GM21528 (cell line): ENCODE results near the gene EXOC7.

Experiments used
- ATAC-seq: cut with Tn5 transposase; IDR thresholded peaks from one replicate; pipeline ENCODE4 v1.9.1; 2021; ENCODE audit warnings: mild to moderate bottlenecking, moderate library complexity; ENCODE audit not compliant: unreplicated experiment, low FRiP score

Gene EXOC7

DNA sequence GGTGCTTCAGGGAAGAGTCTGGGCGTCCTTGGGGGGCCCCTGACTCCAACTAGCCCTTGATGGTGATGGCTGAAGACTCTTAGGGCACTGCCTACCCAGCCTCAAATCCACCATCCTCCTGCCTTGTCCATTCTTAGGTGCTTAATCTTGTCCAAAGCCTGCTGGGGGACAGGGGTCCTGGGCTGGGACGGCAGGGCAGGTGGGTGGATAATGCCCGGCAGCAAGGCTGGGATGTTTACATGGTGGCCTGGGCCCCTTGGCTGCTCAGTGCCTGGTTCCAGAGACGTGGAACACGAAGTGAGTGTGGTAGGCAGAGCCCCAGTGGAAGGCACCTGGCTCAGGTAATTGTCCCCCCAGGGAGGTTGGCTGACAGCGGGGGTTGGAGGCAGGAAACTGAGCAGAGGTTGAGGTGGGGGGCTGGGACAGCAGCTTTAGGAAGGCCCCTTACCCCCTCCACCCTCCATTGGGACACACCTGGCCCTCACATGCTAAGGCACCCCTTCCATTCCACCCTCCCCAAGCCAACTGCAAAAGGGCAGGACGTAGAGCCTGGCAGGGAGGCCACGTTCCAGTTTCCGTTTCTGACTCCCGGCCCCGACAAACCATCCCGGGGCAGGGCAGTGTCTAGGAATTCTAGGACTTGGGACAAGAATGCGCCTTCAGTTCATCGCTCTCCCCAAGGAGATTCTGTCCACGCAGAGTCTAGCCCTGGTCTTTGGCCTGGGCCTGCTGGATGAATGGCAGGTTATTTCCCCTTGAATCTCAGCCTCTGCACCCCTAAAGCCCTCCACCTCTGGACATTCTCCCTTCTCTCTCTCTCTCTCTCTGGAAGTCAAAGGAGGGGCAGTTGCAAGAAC, 35.5 kb upstream of the EXOC7 start:
- no peak for ATAC-seq

DNA sequence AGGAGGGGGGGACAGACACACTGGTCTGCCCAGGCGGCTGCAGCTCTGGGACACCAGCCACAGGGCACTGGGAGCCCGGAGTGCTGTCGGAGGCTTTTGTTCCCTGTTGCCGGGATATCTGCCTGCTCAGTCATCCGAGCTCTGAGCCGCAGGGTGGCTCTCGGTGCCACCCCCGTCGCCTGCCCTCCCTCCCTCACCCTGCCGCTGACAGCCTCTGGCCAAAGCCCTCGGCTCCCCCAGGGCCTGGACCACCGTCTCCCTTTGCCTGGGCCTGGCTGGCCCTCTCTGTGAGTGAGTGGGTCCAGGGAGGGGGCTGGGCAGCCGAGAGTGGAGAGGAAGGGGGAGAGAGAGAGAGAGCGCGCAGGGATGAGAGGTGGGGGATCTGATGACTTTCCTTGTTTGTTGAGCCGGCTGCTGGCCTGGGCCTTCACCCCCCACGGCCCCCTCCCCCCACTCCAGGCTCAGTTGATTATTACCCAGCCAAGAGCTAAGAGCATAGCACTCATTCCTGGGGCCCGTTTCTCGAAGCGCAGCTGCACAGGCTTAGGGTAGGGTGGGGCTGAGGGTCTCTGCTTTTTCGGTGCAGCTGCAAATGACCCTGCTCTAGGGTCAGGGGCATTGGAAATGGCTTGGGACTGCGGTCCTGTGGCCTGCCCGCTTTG, 34.8 kb upstream of the EXOC7 start:
- no peak for ATAC-seq

DNA sequence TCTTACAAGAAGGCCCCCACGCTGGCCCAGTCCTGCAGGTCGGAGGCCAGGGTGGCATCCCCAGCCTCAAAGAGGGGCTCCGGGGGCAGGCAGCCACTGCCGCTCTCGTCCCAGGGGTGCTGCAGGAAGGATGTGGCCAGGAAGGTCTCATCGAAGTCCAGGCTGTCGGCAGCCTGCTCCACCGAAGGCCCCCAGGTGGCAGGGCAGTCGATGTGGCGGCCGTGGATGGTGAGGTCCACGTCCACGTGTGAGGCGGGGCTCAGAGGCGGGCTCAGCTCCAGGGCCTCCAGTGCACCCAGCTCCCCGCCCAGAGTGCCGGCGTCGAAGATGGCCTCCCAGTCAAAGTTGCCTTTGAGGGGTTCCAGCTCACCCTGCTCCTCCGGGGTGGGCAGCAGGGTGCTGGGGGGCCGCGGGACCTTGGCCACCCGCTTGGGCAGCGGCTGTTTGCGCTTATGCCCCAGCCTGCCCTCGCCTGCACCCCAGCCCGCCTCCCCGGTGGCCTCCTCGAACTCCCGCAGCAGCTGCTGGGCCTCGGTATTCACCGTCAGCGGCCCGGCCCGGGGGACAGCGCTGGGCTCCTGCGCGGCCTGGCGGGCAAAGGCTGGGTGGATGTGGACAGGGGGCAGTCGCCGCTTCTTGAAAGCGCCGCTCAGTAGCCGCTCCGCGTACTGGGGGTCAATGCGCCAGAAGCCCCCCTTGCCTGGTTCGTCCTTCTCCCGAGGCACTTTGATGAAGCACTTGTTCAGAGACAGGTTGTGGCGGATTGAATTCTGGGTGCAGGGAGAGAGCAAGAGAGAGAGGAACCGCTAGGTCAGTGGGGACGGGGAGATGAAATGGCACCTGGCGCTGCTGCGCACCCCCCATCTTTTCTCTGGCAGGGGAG, 34.0 kb upstream of the EXOC7 start:
- ATAC-seq, result no peak

DNA sequence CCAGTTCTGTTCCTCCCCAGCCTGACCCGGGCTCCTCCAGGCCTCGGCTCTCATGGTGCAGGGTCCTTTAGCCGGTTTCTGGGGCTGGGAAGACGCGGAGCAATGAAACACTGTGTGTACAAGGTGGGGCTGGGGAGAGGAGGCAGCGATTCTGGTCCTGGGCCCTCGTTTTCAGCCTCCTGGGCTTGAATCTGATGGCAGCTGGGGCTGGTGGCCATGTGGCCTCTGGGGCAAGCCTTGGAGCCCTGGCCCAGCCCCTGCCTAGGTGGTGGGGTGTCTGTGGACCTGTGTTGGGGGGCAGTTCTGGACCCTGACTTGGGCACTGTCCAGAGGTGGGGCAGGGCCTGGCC, 33.4 kb upstream of the EXOC7 start:
- no peak for ATAC-seq

DNA sequence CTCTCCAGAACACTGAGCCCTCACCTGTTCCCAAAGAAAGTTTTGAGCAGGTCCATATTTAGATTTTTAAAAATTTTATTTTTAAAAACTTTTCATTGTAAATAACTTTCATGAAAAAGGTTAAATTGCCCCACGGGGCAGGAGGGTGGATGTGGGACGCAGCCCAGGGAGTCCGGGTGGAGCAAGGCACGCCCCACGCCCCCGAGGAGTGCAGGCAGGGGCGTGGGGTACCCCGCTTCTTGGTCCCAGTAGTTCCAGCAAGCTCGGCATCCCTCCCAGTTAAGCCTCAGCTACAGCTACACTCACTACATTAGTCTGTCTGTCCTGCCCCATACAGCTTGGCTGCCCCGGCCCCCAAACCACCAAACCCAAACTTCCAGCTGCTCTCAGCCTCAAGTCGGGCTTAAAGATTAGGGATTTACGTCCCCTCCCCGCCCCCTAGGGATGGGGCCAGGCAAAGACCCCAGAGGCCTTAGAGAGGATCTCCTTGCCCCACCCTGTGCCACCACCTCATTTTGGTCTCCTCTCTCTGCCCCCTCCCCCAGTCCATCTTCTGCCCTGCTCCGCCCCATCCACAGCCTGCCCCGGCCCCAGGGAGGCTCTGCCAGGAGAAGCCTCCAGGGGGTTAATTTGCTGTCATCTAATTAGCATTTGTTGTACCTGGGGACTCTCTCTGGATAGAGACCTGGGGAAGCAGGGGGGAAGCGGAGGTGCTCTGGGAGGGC, 32.9 kb upstream of the EXOC7 start:
- no peak for ATAC-seq

DNA sequence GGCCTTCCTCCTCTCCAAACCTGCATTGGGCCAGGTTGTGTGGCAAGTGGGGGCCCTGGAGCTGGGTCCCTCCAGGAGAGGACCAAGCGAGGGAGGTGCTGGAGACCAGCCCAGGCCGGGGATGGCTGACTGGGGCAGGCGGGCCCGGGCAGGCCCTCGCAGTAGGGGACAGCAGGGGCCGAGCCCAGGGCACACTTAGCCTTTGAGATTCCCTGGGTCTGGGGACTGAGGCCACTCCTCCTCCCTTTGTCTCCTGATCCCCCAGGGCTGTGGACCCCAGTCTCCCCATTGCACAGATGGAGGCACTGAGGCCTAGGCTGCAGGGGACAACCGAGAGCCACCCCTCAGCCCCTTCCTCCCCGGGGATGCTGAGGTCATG, 32.2 kb upstream of the EXOC7 start:
- ATAC-seq, result no peak

DNA sequence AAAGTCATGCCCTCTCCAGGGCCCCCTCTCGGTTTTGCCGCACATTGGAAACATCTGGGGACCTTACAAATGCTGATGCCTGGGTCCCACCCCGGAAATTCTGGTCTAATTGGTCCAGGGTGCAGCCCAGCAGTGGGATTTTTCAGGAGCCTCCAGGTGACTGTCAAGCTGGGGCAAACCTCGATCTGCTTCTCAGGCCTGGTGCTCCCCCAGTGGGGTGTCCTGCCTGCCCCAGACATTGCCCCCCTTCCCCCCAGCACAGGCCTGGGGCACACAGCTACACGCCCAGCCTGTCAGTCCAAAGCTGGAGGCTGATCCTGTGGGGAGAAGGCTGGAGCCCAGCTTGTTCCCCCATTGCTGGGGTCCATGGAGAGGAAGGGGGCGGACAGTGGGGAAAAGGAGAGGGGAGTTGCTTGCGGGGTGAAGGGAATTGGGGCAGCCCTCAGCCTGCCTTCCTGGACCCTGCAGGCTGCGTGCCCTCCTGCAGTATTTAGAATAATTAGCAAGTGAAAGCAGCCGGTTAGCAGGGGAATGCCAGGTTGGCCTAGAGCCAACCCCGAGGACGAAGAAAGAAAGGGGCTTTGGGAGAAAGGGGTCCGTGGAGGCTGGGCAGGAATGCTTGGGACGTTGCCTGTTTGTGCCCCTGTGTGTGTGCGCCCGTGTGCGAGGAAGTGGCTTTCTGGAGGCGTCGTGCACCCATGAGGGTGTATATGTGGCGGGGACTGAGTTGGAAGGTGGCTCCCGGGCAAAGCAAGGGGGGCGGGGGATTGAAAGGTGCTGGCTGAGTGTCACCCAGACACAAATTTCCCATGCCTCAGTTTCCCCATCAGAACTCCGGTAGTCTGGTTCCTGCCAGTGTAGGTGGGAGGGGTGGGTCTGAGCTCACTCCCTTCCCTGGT, 31.6 kb upstream of the EXOC7 start:
- ATAC-seq, result no peak

DNA sequence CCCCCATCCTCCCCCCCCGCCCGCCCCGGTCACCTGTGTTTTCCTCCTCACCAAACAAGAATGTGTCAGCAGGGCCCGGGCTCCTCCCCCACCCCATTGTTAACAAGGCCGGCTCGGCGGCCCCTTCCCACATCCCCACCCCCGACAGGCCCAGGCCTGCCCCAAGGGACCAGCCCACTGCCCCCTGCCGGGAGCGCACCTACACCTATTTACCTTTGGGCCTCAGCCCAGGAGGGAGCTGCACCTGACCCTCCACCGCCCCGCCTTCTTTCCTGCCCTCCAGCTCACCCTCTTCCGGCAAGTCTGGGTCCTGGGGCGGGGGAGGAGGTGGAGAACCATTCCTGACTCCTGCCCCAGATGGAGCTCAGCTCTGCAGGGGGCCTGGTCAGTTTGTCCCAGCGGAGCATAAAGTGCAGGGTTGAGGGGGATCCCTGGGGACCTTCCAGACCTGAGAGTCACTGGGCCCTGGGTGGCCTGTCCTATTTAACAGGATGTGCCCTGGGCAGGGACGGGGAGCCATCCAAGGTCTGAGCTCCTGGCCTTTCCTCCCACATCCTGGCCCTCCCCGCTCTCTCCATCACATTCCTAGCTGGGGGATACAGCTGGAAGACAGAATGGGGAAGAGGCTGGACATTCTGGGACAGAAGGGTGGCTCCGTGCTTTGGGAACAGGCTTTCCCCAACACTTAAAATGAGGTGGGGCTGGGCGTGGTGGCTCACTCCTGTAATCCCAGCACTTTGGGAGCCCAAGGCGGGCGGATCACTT, 29.2 kb upstream of the EXOC7 start:
- ATAC-seq, result no peak

DNA sequence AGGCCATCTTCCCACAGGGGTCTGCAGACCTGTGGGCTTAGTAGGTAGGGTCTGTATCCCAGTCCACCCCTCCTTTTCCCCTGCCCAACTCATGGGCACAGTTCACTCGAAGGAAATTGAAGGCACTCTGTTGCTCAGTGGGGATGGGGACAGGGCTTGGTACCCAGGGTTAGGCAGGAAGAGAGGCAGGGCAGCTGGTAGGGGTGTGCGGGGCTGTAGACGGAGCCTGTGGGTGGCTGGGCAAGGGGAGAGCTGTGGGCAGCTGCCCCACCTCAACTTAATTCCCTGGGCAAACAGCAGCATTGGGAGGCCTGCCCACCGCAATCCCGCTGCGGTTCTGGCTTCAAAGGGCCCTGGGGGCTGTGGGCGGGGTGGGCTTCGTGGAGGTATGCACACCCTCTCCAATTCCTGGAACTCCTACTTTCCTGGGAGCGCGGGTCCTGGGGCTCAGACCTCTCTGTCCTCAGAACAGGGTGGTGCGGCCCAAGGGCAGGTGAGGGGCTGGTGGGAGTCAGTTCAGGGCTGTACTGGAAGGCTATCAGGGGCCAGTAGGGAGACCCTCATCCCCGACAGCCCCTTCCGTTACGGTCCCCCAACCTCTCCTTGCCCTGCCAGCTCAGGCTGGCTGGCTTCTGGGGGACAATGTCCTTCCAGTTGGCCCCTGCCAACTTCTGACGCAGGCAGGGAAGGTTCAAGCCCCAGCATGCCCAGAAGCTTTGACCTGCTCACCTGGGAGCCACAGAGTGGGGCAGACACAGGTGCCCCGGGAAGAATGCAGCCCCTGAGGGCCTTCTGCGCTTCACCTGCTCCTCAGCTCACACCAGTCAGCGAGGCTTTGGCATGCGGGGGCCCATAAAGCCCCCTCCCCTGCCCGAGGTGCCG, 28.3 kb upstream of the EXOC7 start:
- no peak for ATAC-seq

DNA sequence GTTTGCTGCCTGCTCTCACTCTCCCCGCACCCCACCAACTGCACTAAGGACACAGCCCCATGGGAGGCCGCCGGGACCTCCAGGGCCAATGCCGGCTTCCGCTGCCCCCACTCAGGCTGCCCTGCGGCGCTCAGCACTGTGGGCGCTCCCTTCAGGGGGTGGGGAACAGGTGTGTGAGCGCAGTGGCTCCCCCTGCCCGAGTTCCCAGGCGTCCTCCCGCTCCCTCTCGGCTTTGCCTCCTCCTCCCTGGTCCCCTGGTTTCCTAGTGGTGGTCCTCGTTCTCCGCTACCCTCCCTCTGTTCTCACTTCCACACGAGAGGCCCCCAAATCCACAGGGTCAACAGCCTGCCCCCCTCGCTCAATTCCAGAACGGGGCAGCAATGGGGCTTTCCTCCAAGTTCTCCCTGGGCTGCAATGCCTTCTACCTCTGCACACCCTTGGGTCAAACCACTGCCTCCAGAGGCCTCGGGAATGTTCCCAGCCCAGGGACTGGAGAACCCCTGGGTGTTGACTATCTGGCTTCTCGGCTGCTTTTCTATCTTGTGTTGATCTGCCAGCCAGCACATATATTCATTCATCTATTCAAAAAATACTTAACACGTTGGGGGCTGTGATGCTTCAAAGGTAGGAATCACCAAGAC, 27.6 kb upstream of the EXOC7 start:
- no peak for ATAC-seq

DNA sequence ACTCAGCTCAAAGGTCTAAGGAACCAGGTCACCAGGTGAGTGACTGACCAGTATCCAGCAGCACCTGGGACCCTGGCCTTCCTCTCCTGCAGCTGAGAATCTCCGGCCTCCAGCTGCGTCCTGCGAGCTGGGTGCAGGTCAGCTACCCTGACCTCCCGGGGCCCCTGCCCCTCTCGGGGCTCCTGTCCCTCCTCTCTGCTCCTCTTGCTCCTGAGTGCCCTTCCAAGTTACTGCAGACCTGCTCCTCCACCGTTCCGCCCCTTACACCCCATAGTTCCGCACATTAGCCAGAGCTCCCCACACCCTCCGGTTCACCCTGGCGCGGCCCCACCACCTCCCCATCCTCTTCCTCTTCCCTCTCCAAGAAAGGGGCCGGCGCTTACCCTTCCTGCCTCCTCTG, 26.9 kb upstream of the EXOC7 start:
- ATAC-seq, result no peak

DNA sequence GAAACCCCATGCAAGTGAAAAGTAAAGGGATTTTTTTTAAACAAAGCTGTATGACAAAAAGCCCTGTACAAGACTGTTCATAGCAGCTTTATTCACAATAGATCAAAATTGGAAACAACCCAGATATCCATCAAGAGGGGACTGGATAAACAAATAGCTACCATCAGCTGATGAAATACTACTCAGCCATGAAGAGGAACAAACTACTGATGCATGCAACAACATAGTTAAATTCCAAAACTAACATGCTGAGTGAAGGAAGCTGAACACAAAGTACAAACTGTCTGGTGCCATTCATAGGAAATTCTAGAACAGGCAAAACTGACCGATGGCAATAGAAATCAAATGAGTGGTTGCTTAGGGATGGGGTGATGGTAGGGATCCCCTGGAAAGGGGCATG, 22.3 kb upstream of the EXOC7 start:
- no peak for ATAC-seq

DNA sequence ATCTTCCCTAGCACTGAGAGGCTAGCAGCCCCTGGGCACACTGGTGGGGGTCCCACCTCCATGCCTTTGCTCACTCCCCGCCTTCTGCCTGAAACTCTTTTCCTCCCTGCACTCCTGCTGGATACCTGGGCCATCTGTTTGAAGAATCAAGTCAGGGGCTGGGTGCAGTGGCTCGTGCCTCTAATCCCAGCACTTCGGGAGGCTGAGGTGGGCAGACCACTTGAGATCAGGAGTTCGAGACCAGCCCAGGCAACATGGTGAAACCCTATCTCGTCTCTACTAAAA, 21.7 kb upstream of the EXOC7 start:
- no peak for ATAC-seq

DNA sequence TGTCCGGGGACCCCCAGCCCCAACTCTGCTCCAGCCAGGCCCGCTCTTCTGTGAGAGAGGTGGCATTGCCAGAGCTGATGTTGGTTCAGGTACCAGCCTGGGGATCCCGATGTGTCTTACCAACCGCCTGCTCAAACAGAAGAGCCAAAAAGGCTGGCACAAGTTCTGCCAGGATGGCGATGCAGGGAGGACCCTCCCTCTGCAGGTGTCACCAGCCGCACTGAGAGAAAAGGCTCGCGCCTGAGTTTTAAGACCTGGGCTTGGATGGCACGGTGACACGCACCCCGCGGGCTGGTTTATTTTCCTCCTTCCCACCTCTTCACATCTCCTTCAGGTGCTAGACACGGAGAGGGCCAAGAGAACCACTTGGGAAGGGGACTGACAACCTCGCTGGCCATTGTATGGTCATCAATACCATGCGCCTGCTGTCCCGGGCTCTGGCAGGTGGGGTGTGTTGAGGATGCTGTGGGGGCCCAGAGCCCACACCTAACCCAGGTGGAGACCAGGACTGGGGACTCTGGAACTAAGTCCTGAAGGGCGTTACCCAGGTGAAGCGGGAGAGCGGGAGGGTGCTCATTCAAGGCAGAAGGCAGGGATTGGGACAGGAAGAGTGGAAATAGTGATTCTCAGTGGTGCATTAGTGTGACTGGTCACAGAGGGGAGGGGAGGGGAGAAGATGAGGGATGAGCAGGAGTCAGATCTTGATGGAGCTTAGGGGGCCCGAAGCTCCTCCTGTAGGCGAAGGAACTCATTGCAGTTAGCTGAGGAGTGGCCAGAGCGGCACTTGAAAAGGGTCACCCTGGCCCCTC, 21.2 kb upstream of the EXOC7 start:
- ATAC-seq, result no peak

DNA sequence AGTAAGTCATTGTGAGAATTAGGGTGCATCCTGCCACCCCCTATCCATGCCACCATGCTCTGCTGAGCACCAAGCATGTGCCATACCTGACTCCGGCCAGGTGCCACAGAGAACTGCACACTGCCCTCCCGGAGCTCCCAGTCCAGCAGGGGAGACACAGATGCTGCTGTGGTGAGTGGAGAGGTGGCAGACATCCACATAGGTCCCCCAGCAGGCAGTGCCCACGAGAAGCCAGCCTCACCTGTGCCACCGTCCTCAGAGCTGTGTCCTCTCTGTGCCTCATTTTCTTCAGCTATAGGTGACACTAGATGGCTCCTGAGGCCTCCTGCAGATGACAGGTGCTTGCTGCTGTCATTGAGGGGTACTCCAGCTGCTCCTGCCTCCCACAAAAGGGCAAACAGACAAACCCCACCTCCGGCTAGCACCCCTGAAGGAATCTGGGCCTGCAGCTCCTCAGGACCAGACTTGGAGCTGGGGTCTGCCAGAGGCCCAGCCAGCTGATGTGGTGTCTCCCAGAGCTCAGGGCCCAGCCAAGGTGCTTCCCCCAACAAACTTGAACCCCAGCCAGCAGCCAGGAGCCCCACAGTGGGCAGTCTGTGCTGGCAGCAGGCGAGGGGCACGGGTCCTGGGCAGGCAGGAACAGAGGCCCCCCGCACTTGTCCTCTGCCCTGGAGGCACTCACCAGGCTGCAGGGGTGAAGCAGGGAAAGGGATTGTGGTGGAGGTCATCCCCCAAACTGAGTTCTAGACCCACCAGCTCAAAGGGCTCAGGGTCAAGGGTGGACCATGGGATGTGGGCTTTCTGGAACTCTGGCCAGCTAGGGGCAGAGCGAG, 20.4 kb upstream of the EXOC7 start:
- no peak for ATAC-seq

DNA sequence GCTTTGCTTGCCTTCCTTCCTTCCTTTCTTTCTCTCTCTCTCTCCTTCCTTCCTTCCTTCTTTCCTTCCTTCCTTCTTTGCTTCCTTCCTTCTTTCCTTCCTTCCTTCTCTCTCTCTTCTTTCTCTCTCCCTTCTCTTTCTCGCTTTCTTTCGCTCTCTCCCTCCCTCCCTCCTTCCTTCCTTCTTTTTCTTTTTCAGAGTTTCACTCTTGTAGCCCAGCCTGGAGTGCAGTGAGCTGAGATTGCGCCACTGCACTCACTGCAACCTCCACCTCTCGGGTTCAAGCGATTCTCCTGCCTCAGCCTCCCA, 19.6 kb upstream of the EXOC7 start:
- ATAC-seq, result no peak
